Neuron (in vitro differentiated cells): Measurements from ENCODE around the gene CCBE1.

ENCODE experiments used
- H2AFZ ChIP-seq: one replicate; pipeline ENCODE4 v1.6.1; 2013; ENCODE audit warnings: low read depth, mild to moderate bottlenecking, inconsistent platforms, low read length, moderate library complexity
- H3K27me3 ChIP-seq: one replicate; pipeline ENCODE4 v1.6.1; 2013; ENCODE audit warnings: low read length; ENCODE audit not compliant: insufficient read depth
- H3K36me3 ChIP-seq: one replicate; pipeline ENCODE4 v1.6.1; 2013; ENCODE audit warnings: low read length; ENCODE audit not compliant: insufficient read depth
- H3K4me1 ChIP-seq: one replicate; pipeline ENCODE4 v1.6.1; 2013; ENCODE audit warnings: low read length; ENCODE audit not compliant: insufficient read depth
- H3K4me3 ChIP-seq: 2 replicates; pipeline ENCODE4 v1.5.1; 2013; ENCODE audit warnings: mild to moderate bottlenecking, low read length, moderate library complexity
- H3K9me3 ChIP-seq: one replicate; pipeline ENCODE4 v1.6.1; 2013; ENCODE audit warnings: low read length

Gene CCBE1

DNA sequence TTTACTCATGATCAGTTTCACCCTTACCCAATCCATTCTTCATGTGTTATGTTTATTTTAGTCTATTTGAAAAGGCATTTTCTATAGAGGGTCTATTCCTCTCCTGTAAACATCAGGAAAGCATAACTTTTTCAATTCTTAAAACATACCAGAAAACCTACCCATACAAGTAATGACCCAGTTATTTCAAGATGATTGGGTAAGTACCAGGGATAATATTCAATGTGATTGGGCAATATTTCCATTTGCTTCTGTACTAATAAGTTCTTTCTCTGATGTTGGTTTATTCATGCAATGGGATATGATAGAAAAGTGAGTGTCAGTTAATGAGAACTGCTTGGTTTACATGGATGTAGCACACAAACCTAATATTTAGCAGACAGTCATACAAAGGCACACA, 87.6 kb downstream of the CCBE1 start:
- no peaks in the 10 kb centered on the region for H3K4me1 ChIP-seq
- no peaks in the 10 kb centered on the region for H3K9me3 ChIP-seq
- no peak overlapping the region for H3K4me3 ChIP-seq
- no peaks in the 10 kb centered on the region for H3K36me3 ChIP-seq
- no peak overlapping the region for H2AFZ ChIP-seq
- H3K27me3 ChIP-seq = no peaks in the 10 kb centered on the region

DNA sequence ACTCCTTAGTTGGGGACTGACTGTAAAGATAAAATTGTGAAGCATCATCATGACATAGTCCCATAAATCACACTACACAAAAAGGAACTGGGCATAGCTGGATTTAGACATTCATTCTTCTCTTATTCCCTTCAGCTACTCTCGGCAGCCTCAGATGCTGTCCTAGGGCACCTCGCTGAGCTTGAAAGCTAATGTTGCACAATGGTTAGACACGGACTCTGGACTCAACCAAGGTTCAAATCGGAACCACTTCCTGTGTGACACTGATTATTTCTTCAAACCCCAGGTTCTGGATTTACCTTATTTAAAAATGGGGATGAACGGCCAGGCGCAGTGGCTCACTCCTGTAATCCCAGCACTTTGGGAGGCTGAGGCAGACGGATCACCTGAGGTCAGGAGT, 89.8 kb downstream of the CCBE1 start:
- no peak overlapping the region for H3K4me3 ChIP-seq
- no peaks in the 10 kb centered on the region for H3K4me1 ChIP-seq
- H3K27me3 ChIP-seq = no peaks in the 10 kb centered on the region
- no peaks in the 10 kb centered on the region for H3K9me3 ChIP-seq
- no peak overlapping the region for H2AFZ ChIP-seq
- no peaks in the 10 kb centered on the region for H3K36me3 ChIP-seq

DNA sequence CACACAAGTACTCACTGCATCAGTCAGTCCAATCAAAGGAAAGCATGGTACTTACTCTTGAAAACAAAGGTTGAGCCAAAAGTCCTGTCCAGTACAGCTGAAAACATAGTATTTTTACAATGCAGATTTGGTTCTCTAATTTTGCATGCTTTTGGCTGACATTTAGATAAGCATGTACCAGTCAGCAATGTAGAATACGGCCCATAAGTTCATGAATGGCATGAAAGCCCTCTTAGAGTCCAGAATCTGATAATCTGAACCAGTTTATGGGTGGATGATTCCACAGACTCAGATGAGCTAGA, 90.2 kb downstream of the CCBE1 start:
- Histone ChIP-seq H3K36me3 (no peaks in the 10 kb centered on the region), H3K4me1 (no peaks in the 10 kb centered on the region), H3K4me3 (no peak overlapping the region), H3K9me3 (no peaks in the 10 kb centered on the region), H3K27me3 (no peaks in the 10 kb centered on the region), H2AFZ (no peak overlapping the region)

DNA sequence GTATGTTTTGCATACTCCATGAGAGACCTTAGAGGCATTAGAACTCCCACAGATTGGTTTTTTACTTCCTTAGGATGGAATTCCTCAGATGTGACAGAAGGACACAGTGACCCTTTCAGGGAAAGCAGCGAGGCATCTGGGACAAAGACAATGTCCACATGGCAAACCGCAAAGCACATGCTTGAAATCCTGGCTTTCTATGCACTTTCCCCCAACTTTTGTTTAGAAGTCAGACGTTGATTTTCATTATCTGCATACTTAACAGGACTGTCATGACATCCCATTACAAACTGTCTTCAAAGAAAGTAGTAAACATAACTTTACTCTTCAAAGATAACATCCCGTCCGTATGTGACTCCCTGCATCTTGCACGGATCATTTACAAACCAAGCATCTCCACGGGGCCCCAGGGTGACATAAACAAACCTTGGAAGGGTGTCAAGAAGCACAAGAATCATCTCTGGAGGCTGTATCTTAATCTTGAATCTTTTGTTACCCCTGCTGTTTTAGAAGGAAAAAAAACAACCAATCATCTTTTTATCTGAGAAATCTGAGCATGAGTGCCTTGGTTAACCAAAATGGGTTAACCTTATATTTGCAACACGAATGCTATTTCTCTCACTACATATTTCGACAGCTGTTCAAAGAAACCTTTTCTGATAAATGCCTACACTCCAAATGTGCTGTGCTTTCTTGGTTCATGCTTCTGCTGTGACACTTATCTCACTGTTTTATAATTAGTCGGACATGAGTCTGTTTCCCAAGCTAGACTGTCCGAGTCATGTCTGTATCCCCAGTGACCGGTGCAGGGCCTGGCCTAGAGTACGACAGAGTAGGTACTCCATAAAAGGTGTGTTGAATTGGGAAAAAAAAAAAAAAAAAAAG, 90.8 kb downstream of the CCBE1 start:
- no peaks in the 10 kb centered on the region for H3K36me3 ChIP-seq
- H3K4me1 ChIP-seq = no peaks in the 10 kb centered on the region
- no peaks in the 10 kb centered on the region for H3K9me3 ChIP-seq
- no peak overlapping the region for H3K4me3 ChIP-seq
- no peak overlapping the region for H2AFZ ChIP-seq
- no peaks in the 10 kb centered on the region for H3K27me3 ChIP-seq

DNA sequence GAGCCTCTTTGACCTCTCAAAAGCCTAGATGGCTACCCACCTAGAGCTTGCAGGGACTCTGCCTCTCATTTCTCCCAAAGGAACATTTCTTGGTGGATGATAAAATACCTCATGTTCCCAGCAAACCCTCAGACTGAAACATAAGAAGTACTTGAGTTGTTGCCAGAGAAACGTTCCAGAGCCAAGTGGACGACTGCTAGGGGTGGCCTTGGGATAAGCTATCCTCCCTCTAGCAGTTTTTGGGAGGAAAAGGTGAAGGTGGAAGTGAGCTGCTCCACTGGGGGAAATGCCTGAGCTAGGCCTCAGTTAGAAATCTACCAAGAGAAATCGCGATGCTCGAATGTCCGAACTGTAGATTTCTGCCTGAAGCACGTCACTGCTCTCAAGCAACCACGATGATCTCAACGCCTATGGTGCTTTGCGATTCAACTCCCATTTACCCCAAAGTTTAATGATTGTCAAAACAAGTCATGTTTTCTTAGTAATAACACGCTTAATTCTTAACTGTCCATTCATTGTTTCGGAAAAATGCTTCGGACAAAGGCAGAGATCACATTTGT, 91.5 kb downstream of the CCBE1 start:
- Histone ChIP-seq H3K4me3 (no peak overlapping the region), H2AFZ (no peak overlapping the region), H3K27me3 (no peaks in the 10 kb centered on the region), H3K36me3 (no peaks in the 10 kb centered on the region), H3K9me3 (no peaks in the 10 kb centered on the region), H3K4me1 (no peaks in the 10 kb centered on the region)

GRCh38 chr18:59604877-59605276, 92.3 kb downstream of the CCBE1 start:
- Histone ChIP-seq H3K4me3 (no peak overlapping the region), H3K4me1 (no peaks in the 10 kb centered on the region), H2AFZ (no peak overlapping the region), H3K9me3 (no peaks in the 10 kb centered on the region), H3K36me3 (no peaks in the 10 kb centered on the region), H3K27me3 (no peaks in the 10 kb centered on the region)

- H3K27me3 ChIP-seq = peaks cover 9% of the 10 kb centered on the region
- H3K9me3 ChIP-seq = no peaks in the 10 kb centered on the region
- no peak overlapping the region for H2AFZ ChIP-seq
- H3K4me1 ChIP-seq = no peaks in the 10 kb centered on the region
- no peaks in the 10 kb centered on the region for H3K36me3 ChIP-seq
- H3K4me3 ChIP-seq = no peak overlapping the region
Observed at GRCh38 chr18:59597049-59597448, 100.2 kb downstream of the CCBE1 start.

GRCh38 chr18:59593291-59593717, 103.9 kb downstream of the CCBE1 start:
- Histone ChIP-seq H3K9me3 (no peaks in the 10 kb centered on the region), H2AFZ (no peak overlapping the region)

GRCh38 chr18:59592624-59593023, 104.6 kb downstream of the CCBE1 start:
- no peak overlapping the region for H3K4me3 ChIP-seq
- H3K27me3 ChIP-seq = peaks cover 5% of the 10 kb centered on the region
- H3K4me1 ChIP-seq = no peaks in the 10 kb centered on the region

More at GRCh38 chr18:59593291-59593717, 103.9 kb downstream of the CCBE1 start:
- Histone ChIP-seq H3K36me3 (no peaks in the 10 kb centered on the region), H3K4me1 (no peaks in the 10 kb centered on the region), H3K4me3 (no peak overlapping the region), H3K27me3 (peaks cover 5% of the 10 kb centered on the region)

DNA sequence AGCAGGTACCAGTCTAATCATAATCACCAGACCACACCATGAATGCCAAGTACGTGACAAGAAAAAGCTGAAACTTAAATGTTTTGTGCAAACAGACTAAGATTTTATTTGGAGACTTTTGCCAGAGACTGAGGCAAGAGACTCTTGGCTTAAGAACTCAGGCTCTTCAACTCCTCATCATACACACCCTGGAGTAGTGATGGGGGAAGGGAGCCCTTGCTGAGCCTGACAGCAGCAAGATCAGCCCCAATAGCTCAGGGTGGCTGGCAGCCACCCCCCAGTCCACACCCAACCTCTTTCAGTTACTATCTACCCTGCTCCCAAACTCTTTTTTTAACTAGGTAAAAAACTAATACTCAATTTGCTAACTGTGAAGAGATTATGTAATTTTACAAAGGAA, 114.8 kb downstream of the CCBE1 start:
- H3K4me1 ChIP-seq = no peaks in the 10 kb centered on the region
- no peak overlapping the region for H2AFZ ChIP-seq
- no peaks in the 10 kb centered on the region for H3K9me3 ChIP-seq
- no peaks in the 10 kb centered on the region for H3K36me3 ChIP-seq
- no peaks in the 10 kb centered on the region for H3K27me3 ChIP-seq
- H3K4me3 ChIP-seq = no peak overlapping the region

More at GRCh38 chr18:59592624-59593023, 104.6 kb downstream of the CCBE1 start:
- Histone ChIP-seq H3K9me3 (no peaks in the 10 kb centered on the region), H3K36me3 (no peaks in the 10 kb centered on the region), H2AFZ (no peak overlapping the region)

DNA sequence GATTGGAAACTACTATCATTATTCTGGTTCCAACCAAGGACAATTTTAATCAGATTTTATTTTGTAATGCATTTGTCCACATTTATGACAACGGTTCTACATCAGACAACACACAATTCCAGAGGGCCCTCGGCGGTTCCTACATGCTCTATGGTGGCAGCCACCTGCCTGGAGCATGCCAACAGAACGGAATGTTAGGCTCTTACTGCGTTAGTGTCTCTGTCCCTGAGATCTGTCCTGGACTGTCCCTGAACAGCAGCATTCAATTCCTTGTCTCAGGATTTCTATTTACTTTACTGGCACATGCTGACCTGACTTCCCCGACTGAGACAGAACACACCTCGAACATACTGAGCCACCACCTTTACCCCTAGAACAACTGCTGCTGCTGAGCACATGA, 117.7 kb downstream of the CCBE1 start:
- H3K27me3 ChIP-seq = peaks cover 5% of the 10 kb centered on the region

GRCh38 chr18:59577386-59577655, 119.9 kb downstream of the CCBE1 start:
- Histone ChIP-seq H3K27me3 (peaks cover 5% of the 10 kb centered on the region), H2AFZ (no peak overlapping the region), H3K9me3 (no peaks in the 10 kb centered on the region), H3K4me1 (no peaks in the 10 kb centered on the region), H3K36me3 (no peaks in the 10 kb centered on the region), H3K4me3 (no peak overlapping the region)

More for the DNA sequence above, 117.7 kb downstream of the CCBE1 start:
- no peaks in the 10 kb centered on the region for H3K36me3 ChIP-seq
- H3K9me3 ChIP-seq = no peaks in the 10 kb centered on the region
- H2AFZ ChIP-seq = no peak overlapping the region
- H3K4me1 ChIP-seq = no peaks in the 10 kb centered on the region
- no peak overlapping the region for H3K4me3 ChIP-seq

DNA sequence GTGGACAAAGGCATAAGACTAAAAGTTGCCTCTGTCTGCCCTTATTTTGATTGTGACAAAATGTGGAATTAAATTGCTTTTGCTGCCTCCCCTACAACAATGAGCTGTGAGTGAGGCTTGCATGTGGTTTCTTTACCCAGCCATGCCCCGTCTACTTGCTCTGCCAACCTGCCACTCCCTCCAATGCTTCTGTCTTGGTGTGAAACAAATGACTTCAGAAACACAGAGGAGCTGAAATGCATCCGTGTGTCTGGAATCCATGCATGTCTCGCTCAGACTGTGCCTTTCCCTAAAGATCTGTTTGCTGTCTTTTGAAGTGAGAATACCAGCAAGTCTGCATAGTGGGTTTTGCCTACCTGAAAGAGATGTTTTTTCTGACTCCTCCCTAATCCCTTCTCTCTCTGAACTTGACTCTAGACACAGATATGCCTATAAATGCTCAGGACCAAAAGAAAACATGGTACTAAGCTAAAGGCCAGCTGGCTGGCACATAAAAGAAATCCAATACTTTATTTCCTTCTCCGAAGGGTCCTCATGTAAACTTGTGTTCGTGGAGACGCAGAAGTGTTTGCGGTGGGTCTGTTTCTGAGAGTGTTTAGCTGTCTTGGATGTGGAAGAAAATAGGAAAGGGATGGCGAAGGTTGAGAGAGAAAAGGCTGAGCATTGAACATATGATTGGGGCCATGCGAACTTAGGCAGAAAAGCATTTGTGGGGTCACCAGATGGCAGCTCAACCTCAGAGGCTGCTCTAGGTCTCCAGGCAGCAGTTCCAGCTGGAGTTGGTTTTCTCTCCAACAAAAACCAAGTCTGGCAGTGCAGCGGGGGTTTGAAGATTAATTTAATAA, 120.5 kb downstream of the CCBE1 start:
- H3K9me3 ChIP-seq = no peaks in the 10 kb centered on the region
- H3K36me3 ChIP-seq = no peaks in the 10 kb centered on the region
- H3K27me3 ChIP-seq = peaks cover 5% of the 10 kb centered on the region
- no peak overlapping the region for H2AFZ ChIP-seq
- no peak overlapping the region for H3K4me3 ChIP-seq
- no peaks in the 10 kb centered on the region for H3K4me1 ChIP-seq
